LNCaP clone FGC (cell line): Measurements from ENCODE around the gene SUV39H1.
"Not testable (repeated sequence)": the region's sequence is repeated elsewhere in the genome, so short reads cannot be mapped to it uniquely, and the experiment has no call there.

Experiments used
- DNase-seq: peaks from one replicate; pipeline ENCODE4 v3.0.0-alpha.2; 2011; ENCODE audit warnings: low read depth
- H3K4me3 ChIP-seq: 2 replicates; pipeline ENCODE4 v1.5.1; 2011; ENCODE audit warnings: mild to moderate bottlenecking, low read depth, low read length, control low read depth
- CTCF ChIP-seq: IDR thresholded peaks from 2 replicates; pipeline ENCODE4 v1.5.1; 2012; ENCODE audit warnings: mild to moderate bottlenecking; ENCODE audit not compliant: control insufficient read depth, insufficient read depth; ENCODE audit errors: extremely low read depth

Gene SUV39H1

GRCh38 chrX:48681539-48682183 is 14.9 kb upstream of the SUV39H1 start:
- no peak for DNase-seq
- no peak overlapping the region for H3K4me3 ChIP-seq
- no peak for TF ChIP-seq CTCF

GRCh38 chrX:48682795-48683194 is 13.7 kb upstream of the SUV39H1 start:
- not testable (repeated sequence) for DNase-seq, H3K4me3 ChIP-seq

- no peak within 1 kb of the TSS for H3K4me3 ChIP-seq
- no peak for TF ChIP-seq CTCF
- no peak for DNase-seq
These were observed 13.0 kb upstream of the SUV39H1 start, which contains the start of gene WAS for GRCh38 chrX:48683411-48683982. Gene WAS, plus strand, starts transcription at chrX:48683799. Its CDS starts 55 bp downstream, at chrX:48683854.

- H3K4me3 ChIP-seq, result no peak overlapping the region
- no peak for DNase-seq
- TF ChIP-seq CTCF, result no peak
These were observed 12.4 kb upstream of the SUV39H1 start for GRCh38 chrX:48684134-48684533.

- no peak for TF ChIP-seq CTCF
- no peak overlapping the region for H3K4me3 ChIP-seq
- DNase-seq, result no peak
These were observed 11.1 kb upstream of the SUV39H1 start for GRCh38 chrX:48685416-48685815.

- TF ChIP-seq CTCF, result no peak
- DNase-seq, result no peak
These were observed 7.9 kb upstream of the SUV39H1 start for GRCh38 chrX:48688531-48689150.

GRCh38 chrX:48689208-48689920 is 7.2 kb upstream of the SUV39H1 start:
- no peak for TF ChIP-seq CTCF
- no peak for DNase-seq
- H3K4me3 ChIP-seq, result no peak overlapping the region

More at GRCh38 chrX:48688531-48689150, 7.9 kb upstream of the SUV39H1 start:
- H3K4me3 ChIP-seq, result no peak overlapping the region

GRCh38 chrX:48691746-48692145 is 4.8 kb upstream of the SUV39H1 start:
- not testable (repeated sequence) for DNase-seq, H3K4me3 ChIP-seq
